HEK293 (cell line): Measurements from ENCODE around the gene PRKCZ.

Experiments used
- BCL6B ChIP-seq: fragments of 450-650 bp; formaldehyde crosslinking; IDR thresholded peaks from 2 replicates; pipeline ENCODE4 v1.5.1; 2017; ENCODE audit warnings: missing biosample characterization, missing genetic modification characterization
- CTCF ChIP-seq: fragments of 450-650 bp; formaldehyde crosslinking; IDR thresholded peaks from 2 replicates; pipeline ENCODE4 v1.5.1; 2016; ENCODE audit warnings: missing biosample characterization, missing genetic modification characterization
- GLI2 ChIP-seq: fragments of 450-650 bp; formaldehyde crosslinking; IDR thresholded peaks from 2 replicates; pipeline ENCODE4; 2017; ENCODE audit warnings: missing biosample characterization, missing genetic modification characterization, low read depth, borderline replicate concordance
- GLIS2 ChIP-seq: fragments of 450-650 bp; formaldehyde crosslinking; IDR thresholded peaks from 2 replicates; pipeline ENCODE4 v1.5.1; 2016; ENCODE audit warnings: missing biosample characterization, missing genetic modification characterization
- IKZF3 ChIP-seq: fragments of 450-650 bp; IDR thresholded peaks from 2 replicates; pipeline ENCODE4 v1.5.0; 2018; ENCODE audit warnings: missing biosample characterization, mild to moderate bottlenecking, missing genetic modification characterization, moderate library complexity
- KLF1 ChIP-seq: fragments of 450-650 bp; formaldehyde crosslinking; IDR thresholded peaks from 2 replicates; pipeline ENCODE4 v1.5.1; 2016; ENCODE audit warnings: missing biosample characterization, missing genetic modification characterization
- KLF9 ChIP-seq: fragments of 450-650 bp; formaldehyde crosslinking; IDR thresholded peaks from 2 replicates; pipeline ENCODE4 v1.5.1; 2016; ENCODE audit warnings: missing biosample characterization, missing genetic modification characterization, low read depth
- PRDM2 ChIP-seq: fragments of 450-650 bp; formaldehyde crosslinking; IDR thresholded peaks from 2 replicates; pipeline ENCODE4 v1.5.1; 2016; ENCODE audit warnings: missing biosample characterization, missing genetic modification characterization, borderline replicate concordance
- REPIN1 ChIP-seq: fragments of 450-650 bp; formaldehyde crosslinking; IDR thresholded peaks from 2 replicates; pipeline ENCODE4 v1.5.1; 2017; ENCODE audit warnings: missing biosample characterization, missing genetic modification characterization, low read depth
- TCF7L2 ChIP-seq: IDR thresholded peaks from 2 replicates; pipeline ENCODE4 v1.6.1; 2011; ENCODE audit warnings: low read depth, mild to moderate bottlenecking, inconsistent platforms, low read length, moderate library complexity, borderline replicate concordance
- ZNF133 ChIP-seq: fragments of 450-650 bp; formaldehyde crosslinking; IDR thresholded peaks from 2 replicates; pipeline ENCODE4 v1.5.1; 2016; ENCODE audit warnings: missing biosample characterization, missing genetic modification characterization
- ZNF148 ChIP-seq: fragments of 450-650 bp; formaldehyde crosslinking; IDR thresholded peaks from 2 replicates; pipeline ENCODE4 v1.5.0; 2017; ENCODE audit warnings: missing biosample characterization, missing genetic modification characterization, borderline replicate concordance
- ZNF155 ChIP-seq: fragments of 450-650 bp; formaldehyde crosslinking; IDR thresholded peaks from 2 replicates; pipeline ENCODE4 v1.5.1; 2016; ENCODE audit warnings: missing biosample characterization, missing genetic modification characterization
- ZNF19 ChIP-seq: fragments of 450-650 bp; formaldehyde crosslinking; IDR thresholded peaks from 2 replicates; pipeline ENCODE4; 2016; ENCODE audit warnings: missing biosample characterization, missing genetic modification characterization, low read depth
- ZNF223 ChIP-seq: fragments of 450-650 bp; formaldehyde crosslinking; IDR thresholded peaks from 2 replicates; pipeline ENCODE4 v1.5.1; 2016; ENCODE audit warnings: missing biosample characterization, missing genetic modification characterization
- ZNF23 ChIP-seq: fragments of 450-650 bp; formaldehyde crosslinking; IDR thresholded peaks from 2 replicates; pipeline ENCODE4 v1.5.1; 2016; ENCODE audit warnings: missing biosample characterization, missing genetic modification characterization, borderline replicate concordance
- ZNF266 ChIP-seq: fragments of 450-650 bp; formaldehyde crosslinking; IDR thresholded peaks from 2 replicates; pipeline ENCODE4 v1.5.1; 2016; ENCODE audit warnings: missing biosample characterization, missing genetic modification characterization, low read depth
- ZNF292 ChIP-seq: fragments of 450-650 bp; formaldehyde crosslinking; IDR thresholded peaks from 2 replicates; pipeline ENCODE4 v1.5.1; 2016; ENCODE audit warnings: low read depth, missing biosample characterization, missing genetic modification characterization, borderline replicate concordance
- ZNF394 ChIP-seq: fragments of 450-650 bp; formaldehyde crosslinking; IDR thresholded peaks from 2 replicates; pipeline ENCODE4 v1.5.1; 2016; ENCODE audit warnings: missing biosample characterization, missing genetic modification characterization, mild to moderate bottlenecking, moderate library complexity, borderline replicate concordance
- ZNF501 ChIP-seq: fragments of 450-650 bp; formaldehyde crosslinking; IDR thresholded peaks from 2 replicates; pipeline ENCODE4 v1.5.1; 2016; ENCODE audit warnings: missing biosample characterization, missing genetic modification characterization
- ZNF530 ChIP-seq: fragments of 450-650 bp; formaldehyde crosslinking; IDR thresholded peaks from 2 replicates; pipeline ENCODE4 v1.5.1; 2016; ENCODE audit warnings: low read depth, missing biosample characterization, missing genetic modification characterization
- ZNF560 ChIP-seq: fragments of 450-650 bp; formaldehyde crosslinking; IDR thresholded peaks from 2 replicates; pipeline ENCODE4 v1.5.1; 2017; ENCODE audit warnings: missing biosample characterization, missing genetic modification characterization, borderline replicate concordance
- ZNF585B ChIP-seq: fragments of 450-650 bp; formaldehyde crosslinking; IDR thresholded peaks from 2 replicates; pipeline ENCODE4 v1.5.1; 2016; ENCODE audit warnings: missing biosample characterization, missing genetic modification characterization
- ZNF621 ChIP-seq: fragments of 450-650 bp; formaldehyde crosslinking; IDR thresholded peaks from 2 replicates; pipeline ENCODE4 v1.5.1; 2017; ENCODE audit warnings: missing biosample characterization, missing genetic modification characterization
- ZNF624 ChIP-seq: fragments of 450-650 bp; formaldehyde crosslinking; IDR thresholded peaks from 2 replicates; pipeline ENCODE4 v1.5.1; 2017; ENCODE audit warnings: missing biosample characterization, missing genetic modification characterization
- ZNF664 ChIP-seq: fragments of 450-650 bp; formaldehyde crosslinking; IDR thresholded peaks from 2 replicates; pipeline ENCODE4 v1.5.1; 2016; ENCODE audit warnings: missing biosample characterization, missing genetic modification characterization
- ZNF701 ChIP-seq: fragments of 450-650 bp; formaldehyde crosslinking; IDR thresholded peaks from 2 replicates; pipeline ENCODE4 v1.5.1; 2016; ENCODE audit warnings: missing biosample characterization, missing genetic modification characterization
- ZNF768 ChIP-seq: fragments of 450-650 bp; formaldehyde crosslinking; IDR thresholded peaks from 2 replicates; pipeline ENCODE4 v1.5.1; 2018; ENCODE audit warnings: missing biosample characterization, mild to moderate bottlenecking, missing genetic modification characterization

The PRKCZ gene

GRCh38 chr1:2212532-2213491 is 162.6 kb downstream of the PRKCZ start (continued):
- TF ChIP-seq ZNF292 (tag by site-specific recombination) (no peak), IKZF3 (tag by site-specific recombination) (peak; percentile 19; the same call in 1 of the 2 replicates), ZNF768 (tag by site-specific recombination) (no peak), BCL6B (tag by site-specific recombination) (no peak), ZNF624 (tag by site-specific recombination) (no peak), ZNF266 (tag by site-specific recombination) (no peak), ZNF560 (no peak), GLI2 (tag by site-specific recombination) (no peak), ZNF664 (no peak), ZNF19 (tag by site-specific recombination) (no peak), ZNF585B (tag by site-specific recombination) (no peak), ZNF394 (tag by site-specific recombination) (peak; percentile 37; the same call in 1 of the 2 replicates), KLF1 (tag by site-specific recombination) (peak; percentile 99), ZNF155 (tag by site-specific recombination) (no peak), ZNF23 (tag by site-specific recombination) (no peak), ZNF621 (tag by site-specific recombination) (no peak), ZNF501 (peak; percentile 89), ZNF223 (tag by site-specific recombination) (peak; percentile 44; the same call in 1 of the 2 replicates), REPIN1 (tag by site-specific recombination) (no peak), ZNF530 (tag by site-specific recombination) (no peak), ZNF148 (no peak), PRDM2 (tag by site-specific recombination) (no peak), TCF7L2 (no peak), CTCF (peak; percentile 82), GLIS2 (tag by site-specific recombination) (peak; percentile 89), KLF9 (peak; percentile 82), ZNF701 (tag by site-specific recombination) (no peak), ZNF133 (tag by site-specific recombination) (no peak)
